HG02623 (cell line): ENCODE data around the gene KCTD21.

Experiments
- ATAC-seq: cut with Tn5 transposase; IDR thresholded peaks from one replicate; pipeline ENCODE4 v1.9.1; 2021; ENCODE audit warnings: moderate library complexity; ENCODE audit not compliant: unreplicated experiment

Gene KCTD21

DNA sequence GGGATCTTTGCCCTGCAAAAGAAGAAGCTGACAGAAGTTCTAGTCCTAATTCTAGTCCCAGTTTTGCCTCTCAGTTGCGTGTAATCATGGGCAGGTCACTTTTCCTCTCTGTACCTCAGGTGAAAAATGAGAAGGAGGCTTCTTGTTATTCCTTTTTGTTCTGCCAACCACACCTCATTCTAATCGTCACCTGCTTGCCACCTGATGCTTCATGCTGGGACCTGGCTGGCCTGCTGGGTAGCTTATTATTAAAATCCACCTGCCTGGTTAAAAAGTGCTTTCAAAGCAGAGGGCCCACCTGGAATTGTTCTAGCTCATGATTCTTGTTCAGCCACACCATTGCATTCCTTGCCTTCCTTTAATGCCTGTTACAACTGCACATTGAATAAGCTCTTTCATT lies 40.6 kb downstream of the KCTD21 start:
- no peak for ATAC-seq

DNA sequence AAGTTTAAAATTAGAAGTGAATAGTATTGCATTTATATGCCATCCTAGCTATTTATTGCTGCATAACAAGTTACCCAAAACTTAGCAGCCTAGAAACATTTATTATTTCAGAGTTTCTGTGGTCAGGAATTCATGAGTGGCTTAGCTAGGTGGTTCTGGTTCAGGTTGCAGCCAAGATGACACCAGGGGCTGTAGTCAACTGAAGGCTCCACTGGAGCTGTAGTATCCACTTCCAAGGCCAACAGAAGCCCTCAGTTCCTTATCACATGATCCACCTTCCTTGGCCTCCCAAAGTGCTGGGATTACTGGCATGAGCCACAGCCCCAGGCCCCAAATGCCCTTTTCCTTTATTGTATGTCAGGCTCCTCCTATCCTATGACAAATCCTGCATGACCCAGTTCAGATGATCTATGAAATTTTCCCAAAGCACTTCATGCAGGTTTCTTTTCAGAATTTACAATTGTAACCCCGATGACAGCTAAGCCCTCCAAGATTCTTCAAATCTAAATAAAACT lies 42.9 kb downstream of the KCTD21 start:
- no peak for ATAC-seq

DNA sequence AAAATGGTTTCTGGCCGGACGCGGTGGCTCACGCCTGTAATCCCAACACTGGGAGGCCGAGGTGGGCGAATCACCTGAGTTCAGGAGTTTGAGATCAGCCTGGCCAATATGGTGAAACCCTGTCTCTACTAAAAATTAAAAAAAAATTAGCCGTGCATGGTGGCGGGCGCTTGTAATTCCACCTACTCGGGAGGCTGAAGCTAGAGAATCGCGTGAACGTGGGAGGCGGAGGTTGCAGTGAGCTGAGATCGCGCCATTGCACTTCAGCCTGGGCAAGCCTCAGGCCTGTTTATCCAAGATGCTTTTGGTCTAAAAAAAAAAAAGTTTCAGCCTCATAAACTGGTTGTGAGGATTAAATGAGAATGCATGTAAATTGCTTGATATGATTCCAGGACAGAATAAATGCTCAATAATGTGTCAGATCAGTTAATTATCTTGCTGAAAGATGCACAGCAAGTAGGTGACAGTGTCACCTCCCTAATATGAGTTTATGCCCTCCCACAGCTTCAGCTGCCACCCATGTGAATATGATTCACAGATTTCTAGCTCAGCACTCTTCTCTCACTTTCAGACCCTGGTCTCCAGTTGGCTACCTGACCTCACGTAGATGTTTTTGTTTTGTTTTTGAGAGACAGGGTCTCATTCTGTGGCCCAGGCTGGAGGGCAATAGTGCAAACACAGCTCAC lies 47.9 kb downstream of the KCTD21 start:
- no peak for ATAC-seq

DNA sequence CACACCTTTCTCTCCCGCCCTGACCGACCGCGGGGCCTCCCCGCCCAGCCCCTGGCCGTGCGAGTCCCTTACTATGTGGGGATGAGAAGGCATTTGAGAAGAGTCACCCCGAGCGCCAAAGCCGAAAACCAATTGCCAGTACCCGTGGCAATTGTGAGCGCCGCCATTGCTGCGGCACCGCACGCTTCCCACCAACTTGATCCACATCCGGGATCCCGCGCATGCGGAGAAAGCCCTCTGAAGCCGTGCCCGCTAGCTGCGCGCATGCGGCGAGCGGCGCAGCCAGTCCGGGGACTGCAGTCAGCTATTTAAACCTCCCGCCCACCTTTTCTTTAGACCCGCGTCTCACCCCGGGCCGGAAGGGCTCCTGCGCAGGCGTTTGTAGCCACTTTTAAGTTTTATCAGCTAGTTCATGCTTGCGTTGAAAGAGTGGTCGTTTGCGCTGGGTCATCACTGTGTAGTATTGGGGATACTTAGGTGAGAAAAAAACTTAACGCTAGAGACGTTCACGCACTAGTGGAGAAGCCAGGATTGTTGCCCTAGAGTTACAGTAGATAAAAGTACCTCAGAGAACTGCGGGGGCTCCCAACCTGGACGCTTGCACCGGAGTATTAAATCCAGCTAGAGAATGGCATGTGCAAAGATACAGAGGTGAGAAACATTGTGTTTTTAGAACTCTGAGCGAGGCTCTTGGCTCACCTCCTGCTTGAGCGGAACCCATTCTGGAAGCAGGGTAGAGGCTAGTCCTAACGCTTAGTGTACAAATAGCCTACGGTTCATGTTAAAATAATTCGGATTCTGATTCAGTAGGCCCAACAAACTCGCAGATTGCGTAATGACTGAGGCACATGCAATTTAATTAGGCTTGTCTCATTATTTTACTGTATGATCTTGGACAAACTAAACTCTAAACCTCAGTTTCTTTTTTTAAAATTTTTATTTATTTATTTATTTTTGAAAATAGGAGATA lies 48.7 kb downstream of the KCTD21 start, which contains the start of gene ALG8:
ALG8 (minus strand) TSS at position 205 of the 970 bp plus-strand sequence; CDS start at position 167, 38 bp downstream.
- peak; percentile 88 for ATAC-seq

GRCh38 chr11:78138694-78139421 lies 49.6 kb downstream of the KCTD21 start:
- peak; percentile 23 for ATAC-seq

GRCh38 chr11:78138291-78138690 lies 50.1 kb downstream of the KCTD21 start:
- ATAC-seq = no peak

DNA sequence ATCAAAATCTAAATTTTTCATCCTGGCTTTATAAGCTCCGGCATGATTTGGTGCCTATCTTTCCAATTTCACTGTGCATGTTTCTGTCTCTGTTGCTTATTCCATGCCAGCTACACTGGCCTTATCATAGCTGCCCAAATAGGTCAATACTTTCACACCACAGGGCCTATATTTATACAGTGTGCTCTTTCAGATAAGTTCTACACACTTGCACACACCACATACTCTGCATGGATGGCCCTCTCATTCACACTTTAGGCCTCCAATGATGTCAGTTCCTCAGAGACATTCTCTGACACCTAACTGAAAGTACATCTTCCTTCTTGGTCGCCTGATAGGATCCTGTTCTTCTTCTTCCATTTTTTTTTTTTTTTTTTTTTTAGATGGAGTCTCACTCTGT lies 56.0 kb downstream of the KCTD21 start:
- no peak for ATAC-seq

DNA sequence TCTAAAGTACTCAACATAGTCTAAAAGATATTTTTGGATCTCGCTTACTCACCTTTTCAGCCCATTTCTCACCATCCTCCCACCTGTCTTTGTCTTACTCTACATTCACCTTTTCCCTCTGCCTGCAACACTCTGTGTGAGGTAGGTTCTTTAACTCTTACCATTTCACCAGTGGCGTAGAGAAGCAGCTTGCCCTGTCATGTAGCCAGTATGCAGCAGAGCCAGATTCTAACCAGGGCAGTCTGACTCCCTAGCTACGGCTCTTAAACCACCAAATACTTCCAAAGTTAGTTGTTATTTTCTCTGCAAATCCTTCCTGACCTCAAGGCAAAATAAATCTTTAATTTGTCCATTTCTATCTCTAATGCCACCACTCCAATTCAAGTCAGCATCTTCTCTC lies 56.5 kb downstream of the KCTD21 start:
- ATAC-seq = no peak

DNA sequence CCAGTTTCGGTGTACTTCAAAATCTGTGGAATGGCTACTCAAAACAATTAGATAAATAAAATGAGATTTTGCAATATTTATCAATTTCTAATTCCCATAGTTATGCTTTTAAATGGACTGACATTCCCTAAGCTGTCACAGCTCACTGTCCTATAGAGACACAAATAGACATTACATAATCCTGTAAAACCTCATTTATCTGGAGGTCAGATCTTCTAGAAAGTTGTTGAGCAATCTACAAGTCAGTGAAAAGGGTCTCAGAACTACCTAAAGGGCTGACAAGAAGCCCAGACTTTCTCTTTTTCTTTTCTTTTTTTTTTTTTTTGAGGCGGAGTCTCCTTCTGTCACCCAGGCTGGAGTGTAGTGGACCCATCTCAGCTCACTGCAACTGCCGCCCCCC lies 61.0 kb downstream of the KCTD21 start:
- no peak for ATAC-seq
